NCI-H1417 treated with DMSO at 0.1 percent for 48 hours (cell line): ENCODE data around the gene IL1RAPL2.
"Not testable (repeated sequence)": the region's sequence is repeated elsewhere in the genome, so short reads cannot be mapped to it uniquely, and the experiment has no call there.

Experiments
- DNase-seq: peaks from one replicate; lab custom pipeline; 2025; lab: John Stamatoyannopoulos, UW

Gene IL1RAPL2

DNA sequence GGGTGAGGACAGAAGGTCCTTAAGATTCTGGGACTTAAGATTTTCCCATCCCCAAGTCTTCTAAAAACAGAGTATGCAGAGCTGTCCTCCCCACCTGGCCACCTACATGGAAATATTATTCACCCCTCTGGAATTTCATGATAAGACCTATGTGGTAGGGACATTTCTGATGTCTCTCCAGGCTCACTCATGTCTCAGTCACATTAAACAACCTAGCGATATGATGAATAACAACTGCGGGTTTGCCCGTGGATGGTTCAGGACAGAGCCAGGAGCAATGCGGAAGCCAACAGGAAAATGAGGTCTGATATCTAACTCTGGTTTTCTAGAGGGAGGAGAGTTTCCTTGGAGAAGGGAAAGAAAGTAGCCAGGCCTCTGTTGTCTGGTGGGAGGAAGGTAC is 607.1 kb downstream of the IL1RAPL2 start:
- no peak for DNase-seq

DNA sequence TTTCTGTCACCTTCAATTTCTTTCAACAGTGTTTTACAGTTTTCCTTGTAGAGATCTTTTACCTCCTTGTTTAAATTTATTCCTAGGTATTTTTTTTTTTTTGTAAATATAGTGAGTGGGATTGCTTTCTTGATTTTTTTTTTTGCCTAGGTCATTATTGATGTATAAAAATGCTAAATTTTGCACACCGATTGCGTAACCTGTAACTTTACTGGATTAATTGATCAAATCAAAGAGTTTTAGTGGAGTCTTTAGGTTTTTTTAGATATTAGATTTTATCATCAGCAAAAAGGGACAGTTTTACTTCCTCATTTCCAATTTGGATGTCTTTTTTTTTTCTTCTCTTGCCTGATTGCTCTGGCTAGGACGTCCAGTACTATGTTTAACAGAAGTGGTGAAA is 613.6 kb downstream of the IL1RAPL2 start:
- no peak for DNase-seq

DNA sequence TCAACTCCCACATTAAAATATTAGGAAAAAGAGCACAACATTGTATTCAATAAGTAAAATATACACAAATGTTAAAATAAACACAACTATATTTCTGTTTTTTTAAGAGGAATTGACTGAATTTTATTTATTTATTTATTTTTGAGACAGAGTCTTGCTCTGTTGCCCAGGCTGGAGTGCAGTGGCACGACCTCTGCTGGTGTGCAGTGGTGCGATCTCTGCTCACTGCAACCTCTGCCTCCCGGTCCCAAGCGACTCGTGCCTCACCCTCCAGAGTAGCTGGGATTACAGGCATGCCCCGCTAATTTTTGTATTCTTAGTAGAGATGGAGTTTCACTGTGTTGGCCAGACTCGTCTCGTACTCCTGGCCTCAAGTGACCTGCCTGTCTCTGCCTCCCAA is 623.1 kb downstream of the IL1RAPL2 start:
- no peak for DNase-seq

DNA sequence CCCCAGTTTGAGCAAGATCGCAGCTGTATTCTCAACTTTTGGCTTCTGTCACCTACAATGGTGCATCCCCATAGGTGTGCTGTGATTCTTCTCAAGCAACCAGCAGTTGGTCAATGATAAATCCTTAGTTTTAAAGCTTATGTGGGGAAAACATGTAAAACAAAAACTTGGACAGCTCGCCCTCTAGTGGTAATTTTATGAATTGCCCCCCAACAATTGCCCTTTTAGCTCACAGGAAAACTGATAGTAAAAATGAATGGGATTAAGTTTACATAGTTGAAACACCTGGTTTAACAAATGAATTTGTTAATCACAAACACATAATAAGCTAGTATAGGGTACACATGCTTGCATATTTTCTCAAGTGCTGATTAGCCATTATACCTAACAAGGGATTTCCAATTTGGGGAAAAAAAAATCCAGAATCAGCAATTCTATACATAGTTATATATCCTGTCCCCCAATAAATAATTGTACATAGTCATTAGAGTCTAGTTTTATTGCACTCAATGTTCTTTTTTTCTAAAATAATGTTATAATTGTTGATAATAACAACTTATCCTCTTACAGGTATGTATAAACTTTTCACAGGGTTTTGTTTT is 624.4 kb downstream of the IL1RAPL2 start:
- DNase-seq: no peak

DNA sequence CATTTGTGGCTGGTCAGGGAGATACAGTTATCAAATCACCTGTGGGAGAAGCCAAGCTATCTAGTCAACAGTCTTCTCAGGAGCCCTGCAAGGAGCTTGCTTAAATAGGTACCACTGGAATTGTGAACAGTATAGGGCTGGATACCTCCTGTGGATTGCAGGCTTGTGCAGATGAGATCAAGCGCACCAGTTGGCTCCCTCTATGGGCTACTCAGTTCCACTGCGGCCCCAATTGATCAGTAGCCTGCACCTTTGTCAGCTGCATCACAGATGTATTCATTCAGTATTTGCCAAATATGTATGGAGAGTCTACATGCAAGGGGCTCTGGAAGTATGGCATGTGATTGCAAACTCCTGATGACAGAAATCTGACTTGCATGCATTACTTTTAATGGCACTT is 625.9 kb downstream of the IL1RAPL2 start:
- no peak for DNase-seq

DNA sequence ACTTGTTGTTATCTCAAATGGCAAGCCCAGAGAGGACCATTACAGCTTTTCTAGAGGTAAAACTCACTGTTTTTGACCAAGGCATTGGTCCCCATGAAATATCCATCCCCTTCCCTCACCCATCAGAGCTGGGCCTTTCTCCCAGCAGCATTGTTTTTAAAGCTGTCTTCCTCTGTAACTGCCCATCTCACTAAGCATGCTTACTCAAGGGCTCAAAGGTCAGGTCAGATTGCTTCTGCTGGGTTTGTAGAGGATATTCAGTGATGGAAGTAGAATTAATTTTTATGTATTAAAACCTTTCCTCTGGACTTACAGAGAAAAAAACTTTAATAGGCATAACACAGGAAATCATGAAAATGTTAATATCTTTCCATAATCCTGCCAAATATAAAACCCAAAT is 643.4 kb downstream of the IL1RAPL2 start:
- no peak for DNase-seq

DNA sequence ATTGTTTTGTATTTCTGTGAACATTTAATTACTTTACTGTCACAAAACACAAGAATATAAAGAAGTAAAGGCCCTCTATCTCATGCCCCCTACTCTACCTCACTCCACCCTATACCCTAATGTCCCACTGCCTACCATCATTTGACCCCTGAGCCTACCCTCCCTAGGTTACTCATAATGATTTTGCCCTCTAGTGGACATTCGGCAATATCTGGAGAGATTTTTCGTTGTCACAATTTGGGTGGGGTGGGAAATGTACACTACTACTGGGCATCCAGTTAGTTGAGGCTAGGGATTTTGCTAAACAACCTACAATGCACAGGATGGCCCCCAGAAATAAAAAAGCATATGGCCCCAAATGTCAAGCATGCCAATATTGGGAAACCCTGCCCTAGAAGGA is 644.3 kb downstream of the IL1RAPL2 start:
- DNase-seq: no peak

DNA sequence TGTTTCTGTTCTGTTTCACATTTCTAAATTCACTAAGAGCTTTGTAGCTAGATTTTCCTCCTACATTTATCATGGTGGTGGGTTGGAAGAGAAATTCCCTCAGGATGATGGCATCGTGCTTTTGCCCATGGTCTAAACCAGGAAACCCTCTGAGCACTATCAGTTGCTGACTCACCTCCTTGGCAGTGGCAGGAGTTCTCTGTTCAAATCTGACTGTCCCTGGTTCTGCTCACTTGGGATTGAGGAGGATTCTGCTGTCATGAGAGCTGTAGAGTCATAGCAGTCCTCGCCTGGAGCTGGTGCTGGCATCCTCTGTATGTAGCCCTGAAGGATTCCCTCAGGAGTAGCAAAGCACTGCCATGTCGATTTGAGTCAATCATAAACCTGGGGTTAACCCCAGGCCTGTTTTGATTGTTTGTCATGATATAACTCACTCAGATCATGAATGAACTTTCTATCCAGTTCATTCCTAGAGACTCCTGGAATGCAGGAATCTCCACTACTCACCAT is 645.1 kb downstream of the IL1RAPL2 start:
- no peak for DNase-seq

DNA sequence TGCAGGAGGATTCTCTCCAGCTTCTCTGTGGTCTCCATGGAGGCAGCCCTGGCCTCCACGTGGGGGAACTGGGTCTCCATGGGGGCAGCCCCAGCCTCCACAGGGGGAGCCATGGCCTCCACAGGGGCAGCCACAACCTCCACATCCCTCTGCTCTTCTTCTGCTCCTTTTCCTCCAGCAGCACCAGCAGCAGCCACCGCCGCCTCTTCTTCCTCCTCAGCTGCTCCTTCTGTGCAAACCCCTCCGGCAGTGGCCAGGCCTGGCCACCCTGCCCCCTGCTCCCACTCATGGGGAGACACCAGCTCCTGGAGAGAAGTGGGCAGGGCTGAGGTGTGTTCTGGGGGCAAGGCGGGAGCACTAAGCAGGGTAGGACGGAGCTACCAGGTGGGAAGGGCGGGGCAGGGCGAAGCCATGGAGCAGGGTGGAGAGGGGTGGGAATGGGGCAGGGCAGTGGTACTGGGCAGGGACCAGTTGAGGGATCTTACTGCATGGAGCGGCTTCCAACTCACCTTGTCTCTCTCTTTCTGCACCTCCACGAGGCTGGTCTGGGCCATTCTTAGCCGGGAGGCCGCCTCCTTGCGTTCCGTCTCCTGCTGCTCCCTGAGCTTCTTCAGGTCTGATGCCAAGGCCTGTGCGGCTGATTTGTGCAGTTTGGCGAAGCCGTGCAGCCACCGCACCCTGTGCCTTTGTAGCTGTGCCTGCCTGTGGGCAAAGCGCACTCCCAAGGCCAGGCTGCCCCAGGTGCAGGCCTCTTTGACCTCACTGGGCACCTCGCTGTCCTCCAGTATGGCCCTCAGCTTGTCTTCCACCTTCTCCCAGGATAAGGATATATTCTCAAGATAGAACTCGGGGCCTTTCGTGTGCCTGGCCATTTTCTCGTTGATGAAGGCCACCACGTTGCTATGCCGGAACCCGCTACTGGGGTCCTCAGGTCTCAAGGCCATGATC is 653.7 kb downstream of the IL1RAPL2 start:
- no peak for DNase-seq

DNA sequence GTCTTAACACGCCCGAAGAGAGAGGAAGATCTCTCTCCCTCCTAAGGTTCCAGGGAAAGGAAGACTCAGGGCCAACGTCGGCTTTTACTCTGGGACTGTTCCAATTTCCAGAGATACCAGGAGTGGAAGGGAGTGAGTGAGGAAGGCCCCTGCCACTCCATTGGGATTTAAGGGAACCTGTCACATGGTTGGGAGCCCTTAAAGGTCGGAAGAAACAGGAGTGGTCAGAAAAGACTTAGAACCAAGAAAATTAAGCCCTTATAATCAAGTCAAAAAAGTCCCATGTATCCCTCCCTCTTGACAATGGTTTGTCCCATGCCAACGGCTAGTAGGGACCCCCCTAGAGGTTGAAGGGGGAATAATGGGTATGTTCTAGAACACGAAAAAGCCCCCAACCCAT is 654.6 kb downstream of the IL1RAPL2 start, which contains the start of gene TEX13A:
TEX13A (minus strand) TSS at position 59 of the 400 bp plus-strand sequence. CDS start 297 bp downstream, outside the sequence.
- no peak for DNase-seq

DNA sequence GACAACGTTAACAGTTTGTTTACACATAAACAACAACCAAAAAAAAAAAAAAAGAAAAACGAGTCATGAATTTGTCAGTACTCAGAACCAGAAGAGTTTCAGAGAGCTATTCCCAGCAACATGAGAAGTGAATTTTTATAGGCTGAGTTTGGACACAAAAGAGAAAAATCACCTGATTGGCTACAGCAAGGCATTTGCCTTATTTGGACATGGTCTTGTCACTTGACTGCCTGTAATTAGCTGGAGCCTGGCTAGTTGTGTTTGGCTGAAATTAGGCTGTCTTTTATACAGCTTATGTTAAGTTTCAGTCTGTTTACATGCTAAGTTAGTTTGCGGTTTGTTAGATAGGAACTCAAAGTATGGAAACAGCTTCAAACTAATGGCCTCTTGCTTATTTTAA is 655.4 kb downstream of the IL1RAPL2 start:
- DNase-seq: no peak

DNA sequence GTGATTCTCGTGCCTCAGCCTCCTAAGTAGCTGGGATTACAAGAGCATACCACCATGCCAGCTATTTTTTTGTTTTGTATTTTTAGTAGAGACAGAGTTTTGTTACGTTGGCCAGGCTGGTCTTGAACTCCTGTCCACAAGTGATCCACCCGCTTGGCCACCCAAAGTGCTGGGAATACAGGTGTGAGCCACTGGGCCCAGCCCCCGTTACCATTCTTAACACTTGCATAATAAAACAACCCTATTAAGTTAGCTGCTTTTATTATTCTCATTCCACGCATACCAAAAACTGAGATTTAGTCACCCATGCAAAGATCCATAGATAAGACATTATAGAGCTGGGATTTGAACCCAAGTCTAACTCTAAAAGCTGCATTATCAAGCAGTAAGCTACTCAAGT is 660.5 kb downstream of the IL1RAPL2 start:
- DNase-seq: no peak

DNA sequence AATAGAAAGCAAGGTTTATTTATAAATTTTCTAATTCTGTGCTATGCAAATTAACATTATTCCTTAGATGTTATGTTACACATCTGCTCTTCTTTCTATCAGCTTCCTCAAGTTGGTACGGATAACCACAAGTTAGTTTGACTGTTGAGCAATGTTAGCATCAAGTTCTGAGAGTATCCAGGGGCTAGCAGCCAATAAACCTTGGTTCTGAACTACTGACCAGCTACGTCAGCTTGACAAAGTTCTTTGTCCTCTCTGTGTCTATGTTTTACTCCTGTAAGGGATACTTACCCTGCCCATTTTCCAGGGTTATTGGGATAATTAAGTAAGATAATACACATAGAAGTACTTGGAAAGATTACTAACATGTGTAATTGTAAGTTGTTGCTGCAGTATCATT is 662.6 kb downstream of the IL1RAPL2 start:
- DNase-seq: no peak

DNA sequence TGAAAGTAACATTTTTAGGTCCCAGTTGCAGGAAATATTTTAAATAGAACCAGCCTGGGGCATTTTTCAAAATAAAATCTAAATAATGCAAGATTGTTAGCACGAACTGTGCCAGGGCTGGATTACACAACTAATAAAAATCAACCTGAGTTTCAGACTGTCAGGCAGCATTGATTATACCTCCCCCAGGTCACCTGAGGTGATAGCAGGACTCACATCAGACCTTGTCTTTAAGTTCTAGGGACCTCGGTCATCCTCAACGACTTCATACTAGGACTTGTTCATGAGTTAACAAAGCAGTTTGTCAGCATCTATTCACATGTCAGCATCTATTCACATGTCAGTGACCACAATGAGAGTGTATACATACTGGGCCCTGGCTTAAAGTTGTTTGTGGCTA is 663.1 kb downstream of the IL1RAPL2 start:
- DNase-seq: no peak

DNA sequence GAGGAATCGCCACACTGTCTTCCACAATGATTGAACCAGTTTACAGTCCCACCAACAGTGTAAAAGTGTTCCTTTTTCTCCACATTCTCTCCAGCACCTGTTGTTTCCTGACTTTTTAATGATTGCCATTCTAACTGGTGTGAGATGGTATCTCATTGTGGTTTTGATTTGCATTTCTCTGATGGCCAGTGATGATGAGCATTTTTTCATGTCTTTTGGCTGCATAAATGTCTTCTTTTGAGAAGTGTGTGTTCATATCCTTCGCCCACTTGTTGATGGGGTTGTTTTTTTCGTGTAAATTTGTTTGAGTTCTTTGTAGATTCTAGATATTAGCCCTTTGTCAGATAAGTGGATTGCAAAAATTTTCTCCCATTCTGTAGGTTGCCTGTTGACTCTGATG is 671.4 kb downstream of the IL1RAPL2 start:
- DNase-seq: not testable (repeated sequence)

DNA sequence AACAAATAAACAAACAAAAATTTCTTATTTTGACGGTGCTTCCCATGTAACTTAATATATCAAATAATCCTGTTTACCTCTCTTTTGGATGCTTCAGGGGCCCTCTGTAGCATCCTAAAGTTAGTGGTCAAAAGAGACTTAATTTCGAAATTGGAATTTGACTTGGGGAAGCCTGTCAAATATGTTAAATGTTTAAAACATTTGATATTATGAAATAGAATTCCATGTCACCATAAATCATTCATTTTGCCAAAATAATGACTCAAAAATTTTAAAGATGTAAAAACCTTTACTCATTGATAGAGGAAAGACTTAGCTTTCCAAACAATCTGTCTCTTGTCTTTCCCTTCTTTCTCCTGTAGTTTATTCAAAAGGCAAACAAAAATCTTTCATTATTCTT is 675.1 kb downstream of the IL1RAPL2 start:
- no peak for DNase-seq

DNA sequence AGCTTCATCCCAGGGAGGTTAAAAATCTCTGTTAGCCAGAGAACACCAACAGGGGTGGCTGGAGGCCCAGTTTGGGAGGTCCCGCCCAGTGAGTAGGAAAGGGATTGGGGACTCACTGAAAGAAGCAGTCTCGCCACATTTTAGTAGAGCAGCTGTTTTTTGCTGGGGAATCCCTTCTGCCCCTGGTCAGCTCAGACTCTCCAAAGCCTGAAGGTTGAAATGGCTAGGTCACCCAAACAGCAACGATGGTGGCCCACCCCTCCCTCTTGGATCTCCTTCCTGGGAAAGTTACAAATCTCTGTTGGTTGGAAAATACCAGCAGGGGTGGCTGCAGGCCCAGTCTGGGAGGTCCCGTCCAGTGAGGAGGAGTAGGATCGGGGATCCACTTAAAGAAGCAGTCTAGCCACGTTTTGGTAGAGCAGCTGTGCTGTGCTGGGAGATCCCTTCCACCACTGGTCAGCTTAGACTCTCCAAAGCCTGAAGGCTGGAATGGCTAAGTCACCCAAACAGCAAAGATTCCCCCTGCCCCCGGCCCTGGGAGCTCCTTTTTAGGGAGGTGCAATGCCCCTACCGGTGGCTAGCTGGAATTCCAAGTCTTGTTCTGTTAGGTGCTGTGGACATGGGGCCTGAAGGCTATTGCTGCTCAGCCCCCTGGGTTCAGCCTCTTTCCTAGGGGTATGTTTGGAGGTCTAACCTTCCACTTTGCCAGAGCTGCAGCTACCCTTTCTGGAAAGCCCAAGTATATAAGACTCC is 694.5 kb downstream of the IL1RAPL2 start:
- DNase-seq: no peak

DNA sequence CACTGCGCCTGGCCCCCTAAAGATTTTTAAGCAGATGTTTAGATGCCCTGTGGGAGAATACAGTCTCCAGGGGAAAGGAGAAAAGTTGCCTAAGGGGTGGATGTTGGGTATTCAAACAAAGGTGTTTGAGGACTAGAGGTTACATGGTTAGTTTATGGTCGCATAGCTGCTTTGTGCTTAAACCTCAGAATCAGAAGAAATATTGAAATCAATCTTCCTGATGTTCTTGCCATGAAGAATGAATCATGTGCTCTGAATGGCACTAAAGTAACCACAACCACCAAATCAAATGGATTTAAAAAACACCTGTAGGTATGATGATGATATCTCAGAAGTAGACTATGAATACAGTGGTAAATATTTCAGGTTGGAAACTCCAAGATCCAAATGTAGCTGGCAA is 697.2 kb downstream of the IL1RAPL2 start:
- no peak for DNase-seq

DNA sequence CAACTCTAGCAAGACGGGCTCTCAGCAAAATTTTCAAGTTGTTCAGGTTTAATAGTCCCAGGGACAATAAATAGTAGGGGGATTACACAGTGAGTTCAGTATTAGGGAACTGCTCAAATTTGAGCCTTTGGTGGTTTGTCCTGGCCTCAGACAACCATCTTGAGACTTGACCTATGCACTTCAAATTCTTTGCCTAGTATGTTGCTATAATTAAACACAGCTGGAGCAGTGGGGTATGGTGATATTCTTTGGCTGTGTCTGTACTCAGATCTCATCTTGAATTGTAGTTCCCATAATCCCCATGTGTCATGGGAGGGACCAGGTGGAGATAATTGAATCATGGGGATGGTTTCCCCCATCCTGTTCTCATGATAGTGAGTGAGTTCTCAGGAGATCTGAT is 697.8 kb downstream of the IL1RAPL2 start:
- DNase-seq: no peak

DNA sequence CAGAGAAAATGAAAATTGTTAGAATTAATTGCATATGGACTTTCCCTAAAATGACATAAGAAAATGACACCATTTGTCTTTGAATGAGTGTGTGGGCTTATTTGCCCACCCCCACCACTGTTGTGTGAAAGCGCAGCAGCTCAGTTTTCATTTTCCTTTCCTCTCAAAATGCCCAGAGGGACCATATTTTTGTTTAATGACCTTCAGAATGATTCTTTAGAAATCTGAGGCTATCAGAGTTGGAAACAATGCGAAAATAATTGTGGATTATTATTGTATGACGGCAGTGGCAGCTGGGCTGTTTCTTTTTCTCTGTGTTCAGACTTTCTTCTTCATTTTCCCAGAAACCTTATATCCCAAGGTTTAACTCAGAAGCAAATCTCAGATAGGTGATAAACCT is 699.1 kb downstream of the IL1RAPL2 start:
- no peak for DNase-seq

DNA sequence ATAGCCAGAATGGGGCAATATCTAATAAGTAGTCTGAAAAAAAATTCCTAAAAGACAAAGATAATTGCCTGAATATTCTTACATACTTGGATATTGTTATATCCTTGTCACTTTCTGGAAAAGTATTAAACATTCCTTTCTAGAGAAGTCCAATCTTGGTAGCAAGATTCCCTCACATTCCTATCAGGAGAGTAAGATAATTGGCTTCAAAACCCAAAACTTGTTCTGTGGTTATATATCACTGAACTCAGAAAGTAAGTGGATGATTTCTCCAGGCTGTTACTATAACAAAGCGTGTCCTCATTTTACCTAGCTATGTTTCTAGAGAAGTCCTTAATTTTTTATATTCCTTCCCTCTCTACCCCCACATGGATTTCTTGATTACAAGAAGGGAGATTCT is 700.5 kb downstream of the IL1RAPL2 start:
- DNase-seq: no peak

DNA sequence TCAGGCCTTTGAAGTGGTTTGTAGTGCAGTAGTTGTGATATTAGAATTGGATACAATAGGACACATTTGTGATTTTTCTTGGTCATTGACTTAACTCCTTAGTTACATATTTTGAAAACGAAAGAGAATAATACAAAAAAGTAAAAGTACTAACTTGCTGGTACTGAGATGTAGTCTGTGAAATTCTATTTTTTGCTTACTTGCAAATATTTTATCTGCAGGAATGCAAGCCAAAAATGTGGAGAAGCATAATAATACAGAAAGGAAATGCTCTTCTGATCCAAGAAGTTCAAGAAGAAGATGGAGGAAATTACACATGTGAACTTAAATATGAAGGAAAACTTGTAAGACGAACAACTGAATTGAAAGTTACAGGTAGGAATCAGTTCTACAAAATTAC is 701.2 kb downstream of the IL1RAPL2 start:
- DNase-seq: no peak

DNA sequence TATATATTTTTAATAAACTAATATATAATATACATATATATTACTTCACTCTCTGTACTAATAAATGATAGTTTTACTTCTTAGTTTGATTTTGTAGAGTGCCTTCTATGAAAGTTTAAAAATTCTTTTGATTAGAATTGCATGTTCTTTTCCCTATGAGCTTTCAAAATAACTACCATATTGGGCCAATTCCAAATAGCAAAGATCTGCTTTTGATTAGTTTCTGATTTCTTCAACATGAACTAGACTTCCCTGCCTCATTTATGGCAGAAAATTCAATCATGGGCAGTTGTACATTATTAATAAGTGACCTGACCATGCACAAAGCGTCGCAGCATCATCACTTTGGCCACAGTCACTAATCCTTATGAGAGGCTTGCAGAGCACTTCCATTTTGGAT is 703.4 kb downstream of the IL1RAPL2 start:
- no peak for DNase-seq
